Karpas-422 (cell line): ENCODE data around the gene INSYN2B. TPM values are rescaled to one million over a fixed set of nuclear protein-coding genes. Genes with fewer than 3 reads are reported as not detected.

Experiments
- DNase-seq: peaks from one replicate; pipeline ENCODE4 v3.0.0-alpha.2; 2015
- H2AFZ ChIP-seq: fragments of 200-600 bp; sonication (generic); 2 replicates; pipeline ENCODE4 v1.6.1; 2014; ENCODE audit warnings: antibody characterized with exemption, low read length, mixed read lengths
- H3K27ac ChIP-seq: fragments of 200-600 bp; sonication (generic); 2 replicates; pipeline ENCODE4 v1.5.1; 2014; ENCODE audit warnings: mild to moderate bottlenecking, low read length, moderate library complexity
- H3K27me3 ChIP-seq: fragments of 200-600 bp; sonication (generic); 2 replicates; pipeline ENCODE4 v1.6.1; 2014; ENCODE audit warnings: low read length, mixed read lengths
- H3K36me3 ChIP-seq: fragments of 200-600 bp; sonication (generic); 2 replicates; pipeline ENCODE4 v1.6.1; 2014; ENCODE audit warnings: low read length, mixed read lengths; ENCODE audit not compliant: insufficient read depth
- H3K4me1 ChIP-seq: fragments of 200-600 bp; sonication (generic); 2 replicates; pipeline ENCODE4 v1.6.1; 2014; ENCODE audit warnings: mild to moderate bottlenecking, low read length, mixed read lengths
- H3K4me2 ChIP-seq: fragments of 200-600 bp; sonication (generic); 2 replicates; pipeline ENCODE4 v1.6.1; 2014; ENCODE audit warnings: low read length, low read depth, mild to moderate bottlenecking; ENCODE audit not compliant: poor library complexity, severe bottlenecking
- H3K4me3 ChIP-seq: fragments of 200-600 bp; sonication (generic); 2 replicates; pipeline ENCODE4 v1.5.1; 2014; ENCODE audit warnings: mild to moderate bottlenecking, antibody characterized with exemption, low read length, mixed read lengths
- H3K79me2 ChIP-seq: fragments of 200-600 bp; sonication (generic); 2 replicates; pipeline ENCODE4 v1.6.1; 2014; ENCODE audit warnings: mild to moderate bottlenecking, low read length, mixed read lengths
- H3K9ac ChIP-seq: fragments of 200-600 bp; sonication (generic); 2 replicates; pipeline ENCODE4 v1.6.0; 2014; ENCODE audit warnings: low read length
- H3K9me2 ChIP-seq: fragments of 200-600 bp; sonication (generic), shearing (Covaris generic); replicated peaks from 2 replicates; pipeline ENCODE4 v1.6.0; 2014; ENCODE audit warnings: mild to moderate bottlenecking, low read length, moderate library complexity; ENCODE audit not compliant: insufficient read depth
- H3K9me3 ChIP-seq: fragments of 300-700, 200-600 bp; sonication (generic); 2 replicates; pipeline ENCODE4 v1.6.1; 2014; ENCODE audit warnings: low read length, mixed read lengths
- H4K20me1 ChIP-seq: fragments of 200-600 bp; sonication (generic); 2 replicates; pipeline ENCODE4 v1.6.1; 2014; ENCODE audit warnings: mild to moderate bottlenecking, antibody characterized with exemption, low read length, low read depth; ENCODE audit not compliant: insufficient read depth
- total RNA-seq: library from RNA; depleted of rRNA; stranded (reverse); fragments of >200 nt; shearing (Covaris generic); gene quantifications from 2 replicates; pipeline ENCODE4 v1.2.3, GENCODE V29; 2014; ENCODE audit warnings: low replicate concordance

INSYN2B gene
- total RNA-seq, 1 experiment from 2014 or later: not detected

- Histone ChIP-seq H3K27ac (no peak overlapping the region), H2AFZ (no peak overlapping the region), H3K9me2 (no peaks in the 10 kb centered on the region), H4K20me1 (no peaks in the 10 kb centered on the region), H3K4me2 (no peak overlapping the region), H3K4me1 (peaks cover 15% of the 10 kb centered on the region), H3K9ac (no peak overlapping the region), H3K4me3 (no peak overlapping the region), H3K36me3 (no peaks in the 10 kb centered on the region), H3K79me2 (peaks cover 19% of the 10 kb centered on the region), H3K27me3 (no peaks in the 10 kb centered on the region), H3K9me3 (no peaks in the 10 kb centered on the region)
- no peak for DNase-seq
Observed at GRCh38 chr5:169911448-169912212, 68.7 kb downstream of the INSYN2B start.

DNA sequence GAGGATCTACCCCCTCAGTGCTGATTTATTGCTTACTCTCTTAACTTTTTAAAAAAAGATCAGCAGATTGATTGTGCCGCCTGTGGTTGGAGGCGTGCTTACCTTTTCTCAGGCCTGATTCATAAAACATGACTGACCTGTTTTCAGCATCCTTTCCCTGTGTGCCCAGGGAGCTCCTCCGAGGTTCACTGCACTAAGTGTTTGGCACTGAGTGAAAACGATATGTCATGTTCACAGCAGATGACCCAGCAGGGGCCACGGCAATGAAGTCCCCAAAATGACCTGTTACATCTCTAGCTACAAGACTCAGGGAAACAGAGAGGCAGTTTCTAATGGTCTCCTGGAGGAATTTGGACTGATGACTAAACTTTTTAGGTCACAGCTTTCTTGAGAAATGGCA, 69.9 kb downstream of the INSYN2B start:
- H3K27me3 ChIP-seq: no peaks in the 10 kb centered on the region
- DNase-seq: no peak
- no peaks in the 10 kb centered on the region for H3K9me3 ChIP-seq
- no peak overlapping the region for H3K27ac ChIP-seq
- no peak overlapping the region for H2AFZ ChIP-seq
- H3K4me3 ChIP-seq: no peak overlapping the region
- no peaks in the 10 kb centered on the region for H4K20me1 ChIP-seq
- no peaks in the 10 kb centered on the region for H3K9me2 ChIP-seq
- no peak overlapping the region for H3K9ac ChIP-seq
- H3K4me1 ChIP-seq: peaks cover 23% of the 10 kb centered on the region
- H3K36me3 ChIP-seq: no peaks in the 10 kb centered on the region
- H3K79me2 ChIP-seq: peaks cover 9% of the 10 kb centered on the region
- no peak overlapping the region for H3K4me2 ChIP-seq

- Histone ChIP-seq H3K4me2 (no peak overlapping the region), H3K27me3 (no peaks in the 10 kb centered on the region), H3K9me2 (no peaks in the 10 kb centered on the region), H3K4me3 (no peak overlapping the region), H3K9ac (no peak overlapping the region), H3K27ac (no peak overlapping the region), H3K9me3 (no peaks in the 10 kb centered on the region), H3K79me2 (peaks cover 10% of the 10 kb centered on the region), H4K20me1 (no peaks in the 10 kb centered on the region), H3K36me3 (no peaks in the 10 kb centered on the region), H3K4me1 (peaks cover 28% of the 10 kb centered on the region), H2AFZ (no peak overlapping the region)
- DNase-seq: no peak
Observed at GRCh38 chr5:169909945-169910344, 70.3 kb downstream of the INSYN2B start.

DNA sequence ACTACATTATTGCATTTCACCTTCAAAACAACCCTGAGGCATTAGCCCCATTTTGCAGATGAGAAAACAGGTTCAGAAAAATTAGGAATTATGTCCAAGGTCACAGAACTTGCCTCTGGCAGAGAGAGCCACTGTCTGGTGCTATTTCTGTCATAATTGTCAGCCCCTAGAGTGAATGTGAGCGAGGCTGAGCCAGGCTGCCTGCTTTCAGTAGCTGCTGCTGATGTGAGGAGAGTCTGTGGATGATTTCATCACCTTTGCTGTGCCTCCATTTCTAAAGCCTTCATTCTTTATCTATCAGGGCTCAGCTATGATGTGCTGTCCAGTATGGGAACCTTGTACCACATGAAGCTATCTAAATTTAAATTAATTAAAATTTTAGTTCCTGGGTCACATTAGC, 71.4 kb downstream of the INSYN2B start:
- Histone ChIP-seq H3K4me3 (no peak overlapping the region), H3K4me2 (no peak overlapping the region), H3K27me3 (no peaks in the 10 kb centered on the region), H3K4me1 (peaks cover 39% of the 10 kb centered on the region), H2AFZ (no peak overlapping the region), H3K27ac (peak overlapping the region; percentile 50; the same call in 1 of the 2 replicates), H3K79me2 (peaks cover 17% of the 10 kb centered on the region), H4K20me1 (no peaks in the 10 kb centered on the region), H3K9me3 (no peaks in the 10 kb centered on the region), H3K36me3 (no peaks in the 10 kb centered on the region), H3K9me2 (no peaks in the 10 kb centered on the region), H3K9ac (no peak overlapping the region)
- no peak for DNase-seq

GRCh38 chr5:169906745-169907649, 73.3 kb downstream of the INSYN2B start:
- Histone ChIP-seq H3K36me3 (no peaks in the 10 kb centered on the region), H3K4me1 (peaks cover 39% of the 10 kb centered on the region), H3K9ac (no peak overlapping the region), H3K27ac (no peak overlapping the region), H3K4me2 (no peak overlapping the region), H3K4me3 (no peak overlapping the region), H3K27me3 (no peaks in the 10 kb centered on the region), H3K9me2 (no peaks in the 10 kb centered on the region), H3K79me2 (peaks cover 17% of the 10 kb centered on the region), H3K9me3 (no peaks in the 10 kb centered on the region), H2AFZ (no peak overlapping the region), H4K20me1 (no peaks in the 10 kb centered on the region)
- no peak for DNase-seq

DNA sequence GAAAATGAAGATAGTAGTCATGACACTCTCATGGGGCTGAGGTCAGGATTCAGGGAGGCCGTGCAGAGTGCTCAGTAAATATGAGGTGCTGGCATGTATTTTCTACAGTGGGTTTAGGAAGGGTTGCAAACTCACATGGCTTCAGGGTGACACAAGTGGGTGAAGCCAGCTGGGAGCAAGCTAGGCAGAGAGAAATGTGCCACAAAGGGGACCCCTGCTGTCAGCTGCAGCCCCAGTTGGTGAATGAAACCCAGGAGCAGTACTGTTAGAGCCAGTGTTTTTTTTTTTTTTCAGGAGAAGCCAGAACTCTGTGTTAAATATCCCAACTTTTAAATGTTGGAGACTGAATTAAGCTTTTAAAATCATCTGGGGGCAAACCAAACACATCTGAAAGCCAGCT, 75.3 kb downstream of the INSYN2B start:
- peaks cover 43% of the 10 kb centered on the region for H3K4me1 ChIP-seq
- no peak for DNase-seq
- H3K27ac ChIP-seq: peak overlapping the region; percentile 59
- no peaks in the 10 kb centered on the region for H3K36me3 ChIP-seq
- H3K4me2 ChIP-seq: peak overlapping the region; percentile 21
- H3K9me2 ChIP-seq: no peaks in the 10 kb centered on the region
- no peaks in the 10 kb centered on the region for H3K27me3 ChIP-seq
- no peaks in the 10 kb centered on the region for H4K20me1 ChIP-seq
- H2AFZ ChIP-seq: no peak overlapping the region
- 0 out of 2 replicates have a peak overlapping the region, but pooled peaks have one; percentile 0 for H3K9ac ChIP-seq
- H3K4me3 ChIP-seq: no peak overlapping the region
- H3K9me3 ChIP-seq: no peaks in the 10 kb centered on the region
- H3K79me2 ChIP-seq: peaks cover 33% of the 10 kb centered on the region

GRCh38 chr5:169904508-169904907, 75.8 kb downstream of the INSYN2B start:
- Histone ChIP-seq H3K4me3 (no peak overlapping the region), H3K9ac (no peak overlapping the region), H3K27ac (peak overlapping the region; percentile 59), H3K4me1 (peaks cover 43% of the 10 kb centered on the region), H3K9me2 (no peaks in the 10 kb centered on the region), H3K79me2 (peaks cover 37% of the 10 kb centered on the region), H3K36me3 (no peaks in the 10 kb centered on the region), H4K20me1 (no peaks in the 10 kb centered on the region), H3K9me3 (no peaks in the 10 kb centered on the region), H2AFZ (no peak overlapping the region), H3K27me3 (no peaks in the 10 kb centered on the region), H3K4me2 (peak overlapping the region; percentile 21)
- DNase-seq: no peak

DNA sequence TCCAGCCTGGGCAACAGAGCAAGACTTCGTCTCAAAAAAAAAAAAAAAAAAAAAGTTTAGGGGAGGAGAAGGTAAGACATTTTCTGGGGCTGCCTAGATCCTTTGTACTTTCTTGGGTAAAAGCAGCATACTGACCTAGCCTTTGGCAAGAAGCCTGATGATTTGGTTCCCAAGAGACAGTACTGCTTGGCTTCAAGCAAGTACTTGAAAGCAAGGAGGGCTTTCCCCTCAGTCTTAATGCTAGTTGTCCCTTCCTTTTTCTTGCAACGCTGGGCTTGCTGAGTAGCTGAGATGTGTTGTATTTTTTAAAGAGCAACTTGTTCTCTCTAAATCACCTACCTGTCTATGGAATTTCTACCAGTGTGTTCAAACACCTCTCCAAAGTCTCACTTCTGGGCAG, 76.2 kb downstream of the INSYN2B start:
- peak overlapping the region; percentile 21 for H3K4me2 ChIP-seq
- DNase-seq: no peak

More for the DNA sequence above, 76.2 kb downstream of the INSYN2B start:
- Histone ChIP-seq H3K4me1 (peaks cover 43% of the 10 kb centered on the region), H3K9ac (no peak overlapping the region), H4K20me1 (no peaks in the 10 kb centered on the region), H3K9me2 (no peaks in the 10 kb centered on the region), H2AFZ (no peak overlapping the region), H3K36me3 (no peaks in the 10 kb centered on the region), H3K27me3 (no peaks in the 10 kb centered on the region), H3K4me3 (no peak overlapping the region), H3K9me3 (no peaks in the 10 kb centered on the region), H3K27ac (peak overlapping the region; percentile 59), H3K79me2 (peaks cover 37% of the 10 kb centered on the region)
